NCI-H2081 (cell line): ENCODE measurements around the gene ZNF311.
"Not testable (repeated sequence)": the region's sequence is repeated elsewhere in the genome, so short reads cannot be mapped to it uniquely, and the experiment has no call there.

Source experiments
- DNase-seq, 2 experiments: peaks; one replicate each; lab custom pipeline; 2025; lab: John Stamatoyannopoulos, UW

The ZNF311 gene

DNA sequence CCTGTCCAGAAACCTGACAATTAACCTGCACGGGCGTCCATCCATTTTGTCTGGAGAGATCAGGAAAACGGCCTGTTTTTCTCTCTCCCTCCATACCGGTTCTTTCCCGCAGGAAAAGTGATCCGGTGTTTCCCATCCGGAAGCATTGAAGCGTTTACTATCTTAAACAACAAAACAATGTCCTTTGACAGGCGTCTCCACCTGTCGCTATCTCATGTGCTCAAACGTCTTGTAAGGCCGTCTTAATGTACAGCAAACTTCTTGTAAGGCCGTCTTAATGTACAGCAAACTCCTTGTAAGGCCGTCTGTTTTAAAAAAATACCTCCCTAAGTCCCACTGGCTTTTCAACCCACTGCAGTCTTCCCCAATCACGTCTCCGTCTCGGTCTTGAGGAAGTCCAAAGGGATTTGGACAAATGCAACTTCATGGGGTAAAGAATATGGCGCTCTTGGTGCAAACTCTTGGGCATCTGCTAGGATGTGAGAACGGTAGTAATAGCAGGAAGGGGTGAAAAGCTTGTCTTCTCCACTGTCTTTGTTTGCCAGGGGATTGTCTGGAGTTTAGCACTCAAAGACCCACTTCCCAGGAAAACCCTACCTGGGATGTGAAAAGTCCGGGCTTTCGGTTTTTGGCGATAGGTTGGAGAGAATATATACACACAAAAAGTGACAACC is 51.4 kb downstream of the ZNF311 start:
- DNase-seq, result peak; percentile 30 to 54

DNA sequence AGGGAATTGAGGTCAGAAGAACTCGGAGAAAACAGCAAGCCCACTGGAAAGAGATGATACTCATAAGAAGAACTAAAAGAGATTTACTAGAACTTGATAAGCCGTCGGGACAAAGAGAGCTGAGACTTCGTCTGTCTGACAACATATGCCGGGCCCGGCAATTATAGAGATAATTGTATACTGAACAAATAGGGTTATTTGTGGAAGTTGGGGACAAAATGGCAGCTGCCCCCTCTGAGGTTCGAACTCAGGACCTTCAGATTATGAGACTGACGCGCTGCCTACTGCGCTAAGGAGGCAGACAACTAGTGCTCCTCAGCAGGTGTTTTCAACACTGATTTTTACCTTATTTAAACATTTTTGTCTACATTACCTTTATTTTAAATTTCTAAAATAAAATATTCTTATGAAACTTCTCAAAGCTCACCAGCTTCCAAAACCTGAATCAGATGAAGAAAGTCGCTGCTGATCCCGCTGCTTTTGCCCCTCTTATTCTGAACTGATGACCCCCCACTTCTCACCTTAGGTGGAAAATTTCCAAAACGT is 52.0 kb downstream of the ZNF311 start:
- DNase-seq, result peak; percentile 55 to 71

DNA sequence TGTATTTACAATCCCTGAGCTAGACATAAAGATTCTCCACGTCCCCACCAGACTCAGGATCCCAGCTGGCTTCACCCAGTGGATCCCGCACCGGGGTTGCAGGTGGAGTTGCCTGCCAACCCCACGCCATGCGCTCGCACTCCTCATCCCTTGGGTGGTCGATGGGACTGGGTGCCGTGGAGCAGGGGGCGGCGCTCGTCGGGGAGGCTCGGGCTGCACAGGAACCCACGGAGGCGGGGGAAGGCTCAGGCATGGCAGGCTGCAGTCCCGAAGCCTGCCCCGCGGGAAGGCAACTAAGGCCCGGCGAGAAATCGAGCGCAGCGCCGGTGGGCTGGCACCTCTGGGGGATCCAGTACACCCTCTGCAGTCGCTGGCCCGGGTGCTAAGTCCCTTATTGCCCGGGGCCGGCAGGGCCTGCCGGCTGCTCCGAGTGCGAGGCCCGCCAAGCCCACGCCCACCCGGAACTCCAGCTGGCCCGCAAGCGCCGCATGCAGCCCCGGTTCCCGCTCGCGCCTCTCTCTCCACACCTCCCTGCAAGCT is 55.4 kb downstream of the ZNF311 start:
- not testable (repeated sequence) for DNase-seq

DNA sequence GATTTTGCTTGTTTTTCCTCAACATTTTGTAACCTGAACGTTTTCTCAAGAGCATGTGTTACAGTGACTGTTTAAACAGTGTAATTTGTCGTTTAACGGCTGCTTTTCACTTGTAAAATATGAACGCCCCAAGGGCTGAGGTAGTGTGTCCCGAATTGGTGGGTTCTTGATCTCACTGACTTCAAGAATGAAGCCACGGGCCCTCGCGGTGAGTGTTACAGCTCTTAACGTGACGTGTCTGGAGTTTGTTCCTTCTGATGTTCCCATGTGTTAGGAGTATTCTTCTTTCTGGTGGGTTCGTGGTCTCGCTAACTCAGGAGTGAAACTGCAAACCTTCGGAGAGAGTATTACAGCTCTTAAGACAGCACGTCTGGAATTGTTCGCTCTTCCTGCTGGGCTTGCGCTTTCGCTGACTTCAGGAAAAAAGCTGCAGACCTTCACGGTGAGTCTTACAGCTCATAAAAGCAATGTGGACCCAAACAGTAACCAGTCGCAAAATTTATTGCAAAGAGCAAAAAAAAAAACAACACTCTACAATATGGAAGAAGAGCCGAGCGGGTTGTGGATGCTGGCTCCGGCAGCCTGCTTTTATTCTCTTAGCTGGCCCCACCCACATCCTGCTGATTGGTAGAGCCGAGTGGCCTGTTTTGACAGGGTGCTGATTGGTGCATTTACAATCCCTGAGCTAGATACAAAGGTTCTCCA is 56.2 kb downstream of the ZNF311 start:
- DNase-seq, result no peak

DNA sequence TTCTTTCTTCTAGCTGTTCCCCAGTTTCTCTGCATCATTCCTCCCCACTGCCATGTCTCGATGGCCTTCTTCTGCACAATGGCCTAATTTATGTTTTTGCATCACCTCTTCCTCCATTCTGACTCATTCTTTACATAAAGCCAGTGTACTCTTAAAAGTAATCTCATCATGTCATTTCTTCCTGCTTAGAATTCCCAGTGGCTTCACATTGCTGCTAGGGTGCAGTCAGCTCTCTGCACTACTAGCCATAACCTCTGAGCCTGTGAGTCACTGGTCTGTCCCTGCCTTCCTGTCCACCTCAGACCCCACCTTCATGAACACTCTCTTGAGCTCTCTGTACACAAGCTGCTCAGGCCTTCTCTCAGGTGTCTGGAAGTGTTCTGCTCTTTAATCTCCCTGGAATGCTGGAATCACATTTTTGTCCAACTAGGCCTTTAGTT is 57.3 kb downstream of the ZNF311 start:
- DNase-seq, result no peak

DNA sequence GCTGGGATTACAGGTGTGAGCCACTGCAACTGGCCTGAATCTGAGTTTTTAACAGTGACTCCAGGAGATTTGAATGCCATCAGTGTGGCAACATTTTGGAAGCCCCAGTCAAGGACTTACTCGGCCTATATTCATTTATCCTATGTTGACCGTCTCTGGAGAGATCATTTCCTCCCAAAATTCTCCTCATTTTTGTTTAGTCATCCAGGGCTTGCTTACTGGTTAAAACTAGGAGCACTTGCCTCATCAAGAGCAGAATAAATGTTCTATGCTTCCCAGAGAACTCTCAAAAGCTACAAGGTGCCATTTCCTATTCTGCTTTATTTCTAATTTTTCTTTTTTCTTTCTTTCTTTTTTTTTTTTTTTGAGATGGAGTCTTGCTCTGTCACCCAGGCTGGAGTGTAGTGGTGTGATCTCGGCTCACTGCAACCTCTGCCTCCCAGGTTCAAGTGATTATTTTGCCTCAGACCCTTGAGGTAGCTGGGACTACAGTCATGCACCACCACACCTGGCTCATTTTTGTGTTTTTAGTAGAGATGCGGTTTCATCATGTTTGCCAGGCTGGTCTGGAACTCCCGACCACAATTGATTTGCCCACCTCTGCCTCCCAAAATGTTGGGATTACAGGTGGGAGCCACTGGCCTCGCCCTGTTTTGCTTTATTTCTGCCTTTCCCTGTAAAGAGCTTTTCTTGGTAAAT is 57.9 kb downstream of the ZNF311 start:
- no peak for DNase-seq

DNA sequence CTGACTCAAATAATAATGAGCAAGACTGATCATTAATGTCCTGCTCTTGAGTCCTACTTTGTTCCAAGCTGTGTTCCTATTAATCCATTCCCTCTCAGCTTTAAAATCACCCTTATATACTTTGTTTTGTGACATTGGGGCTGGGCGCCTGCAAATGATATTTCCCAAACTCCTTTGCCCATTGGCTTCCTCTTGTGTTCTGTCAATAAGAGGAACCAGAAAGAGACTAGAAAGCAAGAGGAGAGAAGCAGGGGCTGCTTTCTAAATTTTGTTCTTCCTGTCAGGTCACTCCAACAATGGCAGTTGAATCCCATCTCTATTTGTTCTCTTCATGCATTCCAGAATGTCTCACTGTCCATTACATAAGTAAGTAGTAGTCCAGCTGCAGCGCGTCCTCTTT is 59.8 kb downstream of the ZNF311 start:
- DNase-seq, result no peak
